ENCODE measurements around the gene SLX4IP.
"Not testable (repeated sequence)": the region's sequence is repeated elsewhere in the genome, so short reads cannot be mapped to it uniquely, and the experiment has no call there.

Gene SLX4IP

DNA sequence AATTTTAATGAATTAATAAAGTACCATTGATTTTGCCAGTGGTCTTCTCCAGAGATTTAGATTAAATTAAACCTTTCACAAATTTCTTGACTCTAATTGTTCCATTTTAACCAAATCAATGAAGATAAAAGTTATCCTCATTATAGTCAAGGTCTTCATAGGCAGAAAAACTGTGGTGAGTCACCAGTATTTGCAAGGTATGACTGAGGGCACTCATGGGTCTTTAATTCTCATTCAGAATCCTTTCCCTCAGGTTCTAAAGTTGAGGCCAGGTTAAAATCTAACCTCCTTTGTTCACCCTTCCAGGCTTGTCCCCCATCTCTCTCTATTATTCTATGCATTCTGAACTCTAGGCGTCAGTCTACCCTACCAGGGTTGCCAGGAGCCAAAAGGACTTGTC lies 144.8 kb downstream of the SLX4IP start:
- no peak for DNase-seq

DNA sequence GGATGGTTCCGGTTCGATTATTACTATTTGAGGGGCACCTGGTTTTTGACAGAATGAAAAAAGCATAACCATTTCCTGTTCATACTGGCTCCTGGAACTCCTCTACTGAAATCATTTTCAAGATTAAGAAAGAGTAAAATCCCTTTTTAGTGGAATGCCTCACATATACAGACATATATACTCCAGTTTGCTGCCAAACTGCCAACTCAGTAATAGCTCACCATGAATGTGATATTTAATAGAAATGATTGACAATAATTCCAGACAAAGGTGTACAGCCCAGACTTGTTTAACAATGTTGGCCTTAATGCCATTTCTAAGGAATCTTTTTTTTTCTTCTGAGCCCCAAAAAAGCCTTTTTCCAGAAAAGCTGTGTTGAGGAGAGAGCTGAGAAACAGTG lies 145.6 kb downstream of the SLX4IP start:
- no peak for DNase-seq

DNA sequence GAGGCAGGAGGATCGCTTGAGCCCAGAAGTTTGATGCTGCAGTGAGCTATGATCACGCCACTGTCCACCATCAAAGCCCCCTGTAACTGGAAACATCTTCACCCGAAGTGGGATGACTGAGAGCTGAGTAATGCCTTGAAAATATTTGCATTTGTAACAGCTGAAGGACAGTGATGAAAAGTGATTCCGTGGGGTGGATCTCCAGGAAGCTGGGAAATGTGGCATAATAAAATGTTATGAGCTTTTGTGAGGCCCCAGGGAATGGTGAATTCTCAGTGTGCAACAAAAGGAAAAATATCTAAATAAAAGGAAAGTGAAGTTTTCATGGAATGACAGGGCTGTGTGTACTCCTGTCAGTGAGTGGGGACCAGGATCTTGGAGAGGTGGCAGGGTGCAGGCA lies 146.7 kb downstream of the SLX4IP start:
- DNase-seq = peak; percentile 44

DNA sequence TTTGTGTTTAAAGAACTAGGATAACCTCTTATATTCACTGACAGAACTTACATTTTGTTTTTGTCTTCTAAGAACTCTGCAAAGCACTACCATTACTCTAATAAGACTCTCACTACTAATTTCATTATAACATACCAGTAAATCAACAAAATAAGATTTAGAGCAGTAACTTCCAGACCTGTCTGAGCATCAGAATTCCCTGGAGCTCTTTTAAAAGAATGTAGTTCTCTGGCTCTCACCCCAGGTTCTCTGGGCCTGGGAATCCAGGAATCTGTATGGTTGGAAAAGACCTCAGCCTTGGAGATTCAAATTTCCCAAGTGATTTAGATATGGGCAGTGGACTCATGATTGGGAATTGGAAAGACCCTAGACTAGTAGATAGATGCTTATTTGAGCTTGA lies 149.3 kb downstream of the SLX4IP start:
- DNase-seq = no peak

DNA sequence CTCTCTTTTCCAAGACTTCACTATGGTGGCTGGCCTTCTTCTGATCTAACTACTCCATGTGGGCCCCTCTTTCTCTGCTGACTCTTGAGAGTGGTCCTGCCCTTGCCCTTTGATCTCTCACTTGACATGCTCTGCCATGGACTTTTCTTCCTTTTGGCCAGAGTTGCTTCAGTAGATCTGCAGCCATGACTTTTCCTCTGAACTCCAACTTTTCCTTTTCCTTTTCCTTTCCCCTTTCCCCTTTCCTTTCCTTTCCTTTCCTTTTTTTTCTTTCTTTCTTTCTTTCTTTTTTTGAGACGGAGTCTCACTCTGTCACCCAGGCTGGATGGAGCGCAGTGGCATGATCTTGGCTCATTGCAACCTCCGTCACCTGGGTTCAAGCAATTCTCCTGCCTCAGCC lies 150.2 kb downstream of the SLX4IP start:
- DNase-seq = no peak

DNA sequence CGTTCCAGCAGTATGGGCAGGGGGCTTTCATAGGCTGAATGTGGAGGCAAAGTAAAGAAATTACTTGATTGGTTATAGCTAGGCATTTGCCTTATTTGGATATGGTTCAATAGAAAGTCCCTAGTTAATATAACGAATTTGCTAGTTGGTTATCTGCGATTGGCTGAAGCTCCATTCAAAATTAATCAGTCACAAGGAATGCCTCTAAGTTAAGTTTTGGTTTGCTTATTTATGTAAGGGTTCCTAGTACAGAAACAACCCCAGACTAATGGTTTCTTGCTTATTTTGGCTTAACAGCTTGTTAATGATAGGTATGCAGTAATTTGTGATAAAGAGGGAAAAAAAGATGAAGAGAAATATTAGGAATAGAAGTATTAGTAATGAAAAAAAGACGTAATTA lies 151.2 kb downstream of the SLX4IP start:
- no peak for DNase-seq

DNA sequence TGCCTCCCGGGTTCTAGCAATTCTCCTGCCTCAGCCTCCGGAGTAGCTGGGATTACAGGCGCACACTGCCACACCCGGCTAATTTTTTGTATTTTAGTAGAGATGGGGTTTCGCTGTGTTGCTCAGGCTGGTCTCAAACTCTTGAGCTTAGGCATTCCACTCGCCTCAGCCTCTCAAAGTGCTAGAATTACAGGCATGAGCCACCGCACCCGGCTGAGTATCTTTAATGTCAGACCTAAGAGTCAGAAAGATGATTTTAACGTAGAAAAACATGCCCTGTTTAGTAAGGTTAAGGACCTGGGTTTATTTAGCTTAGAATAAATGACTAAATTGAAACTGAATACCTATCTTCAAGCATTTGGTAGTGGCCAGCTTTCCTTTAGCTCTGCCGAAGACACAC lies 155.3 kb downstream of the SLX4IP start:
- not testable (repeated sequence) for DNase-seq

DNA sequence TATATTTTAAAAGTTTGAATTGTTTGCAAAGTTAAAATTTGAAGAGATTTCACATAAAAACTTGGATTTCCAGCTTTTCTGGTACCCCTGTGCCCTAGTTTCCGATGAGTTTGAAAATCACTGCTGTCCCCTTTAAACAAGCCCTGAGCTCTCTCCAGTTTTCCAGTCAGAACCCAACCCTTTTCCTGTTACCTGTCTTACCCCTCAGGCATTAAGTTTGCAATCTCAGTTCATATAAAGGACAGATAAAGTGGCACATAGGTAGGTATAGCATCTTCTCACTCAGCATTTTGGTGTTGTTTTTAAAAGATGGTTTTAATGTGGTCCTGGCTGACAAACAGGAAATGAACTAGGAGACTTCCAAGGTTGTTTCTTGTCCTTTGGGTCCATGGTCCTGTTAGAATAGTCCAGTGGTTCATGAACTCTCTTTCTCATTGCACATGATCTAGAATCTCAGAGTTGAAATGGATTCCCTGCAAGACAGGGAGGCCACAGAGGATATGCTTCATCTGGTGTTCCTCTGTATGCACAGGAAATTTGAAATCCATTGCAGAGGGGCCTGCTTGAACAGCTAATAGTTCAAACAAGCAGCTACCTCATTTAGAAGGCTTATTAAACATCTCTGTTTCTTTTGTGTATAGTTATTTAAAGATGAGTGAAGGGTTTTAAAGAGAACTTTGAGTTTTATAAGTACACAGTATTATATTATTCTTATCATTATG lies 156.0 kb downstream of the SLX4IP start:
- no peak for DNase-seq

DNA sequence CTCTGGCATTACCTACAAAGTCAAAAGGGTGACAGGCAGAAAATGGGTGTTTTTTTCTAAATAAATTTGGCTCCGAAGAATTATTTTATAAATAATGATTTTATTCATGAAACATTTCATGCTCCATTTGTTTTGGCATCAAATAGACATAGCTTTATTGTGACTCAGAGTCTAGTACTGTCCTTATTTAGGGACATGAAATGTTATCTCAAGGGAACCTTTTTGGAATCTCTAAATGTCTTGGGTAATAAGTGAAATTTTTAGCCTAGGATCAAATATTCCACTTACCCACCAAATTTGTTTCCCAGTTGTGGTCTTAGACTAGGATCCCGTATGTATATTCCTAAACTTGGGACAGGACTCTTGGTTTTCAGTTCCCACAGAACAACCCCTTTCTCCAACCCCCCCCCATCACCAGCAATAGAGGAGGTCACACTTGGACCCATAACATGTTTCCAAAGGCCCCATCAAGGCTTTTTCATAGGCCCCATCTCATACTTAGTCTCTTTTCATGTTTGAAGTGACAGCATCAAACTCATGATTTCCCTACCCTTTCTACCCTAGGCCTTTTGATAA lies 156.9 kb downstream of the SLX4IP start:
- no peak for DNase-seq

DNA sequence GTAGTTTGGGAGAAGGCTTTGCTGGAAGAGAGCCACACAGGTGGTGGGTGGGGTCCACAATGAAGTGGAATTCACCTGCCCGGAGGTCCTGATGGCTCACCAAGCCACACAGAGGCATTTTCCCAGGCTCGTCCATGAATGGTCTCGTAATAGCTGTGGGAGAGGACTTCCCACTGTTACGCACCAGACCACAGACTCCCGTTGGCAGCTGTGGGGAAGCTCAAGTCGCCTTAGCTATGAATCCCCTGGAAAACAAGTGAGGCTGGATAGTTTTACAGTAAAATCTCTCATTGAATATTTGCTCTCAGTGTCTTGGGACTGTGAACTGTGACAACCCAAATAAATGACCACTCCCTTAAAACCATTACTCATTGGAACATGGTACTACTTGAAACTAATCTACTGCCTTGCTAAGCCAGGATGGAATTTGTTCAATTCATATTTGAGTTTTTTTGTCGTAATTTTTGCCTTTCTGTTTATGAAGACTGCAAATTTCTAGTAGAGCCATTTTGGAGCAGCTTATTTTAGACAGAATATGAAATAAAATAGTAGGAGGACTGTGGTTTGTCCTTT lies 159.3 kb downstream of the SLX4IP start:
- no peak for DNase-seq

DNA sequence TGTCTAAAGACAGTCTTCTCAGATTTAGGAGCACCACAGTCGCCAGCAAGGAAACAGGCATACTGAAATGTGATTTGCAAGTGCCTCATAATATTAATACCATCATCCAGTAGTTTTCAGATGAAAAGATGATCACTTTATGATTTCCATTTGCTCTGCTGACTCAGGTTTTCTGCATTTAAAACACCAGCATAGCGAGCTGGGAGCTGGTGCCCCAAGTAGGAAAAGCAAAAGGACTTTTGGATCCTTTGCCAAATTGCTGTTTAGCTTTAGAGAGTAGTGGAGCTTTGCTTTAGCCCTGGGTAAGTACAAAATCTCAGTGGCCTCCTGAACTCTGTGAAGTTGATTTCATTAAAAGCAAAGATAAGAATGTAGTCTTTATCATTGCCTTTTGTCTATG lies 160.2 kb downstream of the SLX4IP start:
- DNase-seq = no peak

DNA sequence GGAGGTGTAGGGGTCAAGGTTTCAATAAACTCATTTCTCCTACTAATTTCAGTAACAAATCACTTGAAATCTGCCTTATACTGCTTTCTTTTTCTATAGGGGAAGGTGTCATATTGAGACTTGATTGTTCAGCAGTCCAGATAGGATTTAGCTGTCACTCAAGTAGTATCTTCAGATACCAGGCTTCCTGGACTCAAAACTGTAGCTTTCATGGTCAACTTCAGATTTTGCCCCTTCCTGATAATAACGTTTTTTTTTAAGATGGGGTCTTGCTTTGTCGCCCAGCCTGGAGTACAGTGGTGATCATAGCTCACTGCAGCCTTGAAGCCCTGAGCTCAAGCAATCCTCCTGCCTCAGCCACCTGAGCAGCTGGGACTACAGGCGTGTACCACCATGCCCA lies 160.9 kb downstream of the SLX4IP start:
- no peak for DNase-seq

DNA sequence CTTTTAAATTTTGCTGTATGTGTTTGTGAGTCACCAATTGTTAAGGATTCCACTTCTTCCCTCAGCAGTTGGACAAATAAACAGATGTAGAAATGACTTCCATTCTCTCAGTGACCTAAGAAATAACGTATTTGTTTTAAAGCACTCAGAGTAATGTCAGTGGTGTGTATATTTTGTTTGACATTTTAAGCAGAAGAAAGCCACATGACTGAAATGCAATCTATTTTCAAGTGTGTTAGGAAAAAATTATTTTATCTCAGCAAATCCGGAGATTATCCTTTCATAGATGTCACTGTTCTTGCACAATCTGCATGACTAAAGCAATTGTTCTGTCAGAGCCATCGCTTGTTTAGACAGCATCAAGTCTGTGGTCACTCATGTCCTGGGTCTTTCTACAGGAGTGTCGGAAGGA lies 161.6 kb downstream of the SLX4IP start:
- DNase-seq = no peak

DNA sequence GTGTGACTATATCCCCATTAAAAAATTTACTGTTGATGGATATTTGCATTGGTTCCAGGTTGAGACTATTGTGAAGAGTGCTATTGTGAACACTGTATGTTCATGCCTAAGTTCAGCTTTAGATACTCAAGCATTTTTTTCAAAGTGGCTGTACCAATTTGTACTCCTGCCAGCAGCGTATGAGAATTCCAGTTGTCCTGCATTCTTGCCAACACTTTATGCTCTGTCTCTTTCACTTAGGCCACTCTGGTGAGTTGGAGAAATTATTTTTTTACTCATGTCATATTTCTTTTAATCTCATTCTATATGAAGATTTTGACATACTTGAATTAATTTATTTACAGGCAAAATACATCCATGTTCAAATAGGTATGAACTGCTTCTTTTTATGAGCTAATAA lies 162.5 kb downstream of the SLX4IP start:
- no peak for DNase-seq

DNA sequence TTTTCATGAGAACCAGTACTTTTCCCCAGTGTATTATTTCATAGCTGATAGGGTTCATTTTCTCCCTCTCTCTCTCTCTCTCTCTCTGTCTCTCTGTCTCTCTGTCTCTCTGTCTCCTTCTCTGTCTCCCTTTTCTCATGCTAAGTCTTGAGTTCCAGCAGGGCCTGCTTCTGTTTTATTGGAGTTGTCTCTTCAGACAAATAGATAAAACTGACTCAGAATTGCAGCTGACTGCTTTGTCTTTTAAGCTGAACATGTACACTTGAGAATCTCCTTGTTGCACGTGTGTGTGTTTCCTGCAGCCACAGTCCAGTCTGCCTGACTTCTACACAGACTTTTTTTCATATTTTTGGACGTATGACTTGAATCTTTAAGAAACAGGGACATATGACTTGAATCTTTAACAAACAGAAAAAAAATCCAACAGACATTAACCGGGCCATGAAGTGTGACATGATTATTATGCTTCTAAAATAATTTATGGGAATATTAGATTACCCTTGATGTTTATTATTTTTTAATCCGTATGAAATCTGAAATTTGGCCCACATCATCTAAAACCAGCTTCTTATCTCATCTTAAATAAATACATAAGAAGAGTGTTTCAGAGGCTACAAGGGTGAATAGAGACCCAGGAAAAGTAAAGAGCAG lies 167.2 kb downstream of the SLX4IP start:
- no peak for DNase-seq

DNA sequence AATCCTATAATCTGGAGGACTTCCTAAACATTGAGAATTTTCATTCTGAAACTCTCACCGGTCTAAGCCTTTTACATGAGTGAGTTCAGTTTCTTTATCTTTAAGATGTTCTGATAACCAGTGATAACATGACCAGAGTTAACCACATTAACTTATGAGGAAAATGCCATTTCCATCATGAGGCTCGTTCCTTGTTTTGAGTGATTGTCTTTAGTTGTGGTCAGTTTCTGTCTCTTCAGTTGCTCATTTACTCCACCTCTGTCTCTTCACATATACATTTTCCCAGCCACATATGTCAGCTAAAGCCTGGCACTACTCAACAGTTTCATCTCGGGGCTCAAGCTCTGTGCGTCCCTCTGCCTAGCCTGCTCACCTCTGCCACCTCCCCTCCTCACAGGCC lies 168.3 kb downstream of the SLX4IP start:
- DNase-seq = no peak

DNA sequence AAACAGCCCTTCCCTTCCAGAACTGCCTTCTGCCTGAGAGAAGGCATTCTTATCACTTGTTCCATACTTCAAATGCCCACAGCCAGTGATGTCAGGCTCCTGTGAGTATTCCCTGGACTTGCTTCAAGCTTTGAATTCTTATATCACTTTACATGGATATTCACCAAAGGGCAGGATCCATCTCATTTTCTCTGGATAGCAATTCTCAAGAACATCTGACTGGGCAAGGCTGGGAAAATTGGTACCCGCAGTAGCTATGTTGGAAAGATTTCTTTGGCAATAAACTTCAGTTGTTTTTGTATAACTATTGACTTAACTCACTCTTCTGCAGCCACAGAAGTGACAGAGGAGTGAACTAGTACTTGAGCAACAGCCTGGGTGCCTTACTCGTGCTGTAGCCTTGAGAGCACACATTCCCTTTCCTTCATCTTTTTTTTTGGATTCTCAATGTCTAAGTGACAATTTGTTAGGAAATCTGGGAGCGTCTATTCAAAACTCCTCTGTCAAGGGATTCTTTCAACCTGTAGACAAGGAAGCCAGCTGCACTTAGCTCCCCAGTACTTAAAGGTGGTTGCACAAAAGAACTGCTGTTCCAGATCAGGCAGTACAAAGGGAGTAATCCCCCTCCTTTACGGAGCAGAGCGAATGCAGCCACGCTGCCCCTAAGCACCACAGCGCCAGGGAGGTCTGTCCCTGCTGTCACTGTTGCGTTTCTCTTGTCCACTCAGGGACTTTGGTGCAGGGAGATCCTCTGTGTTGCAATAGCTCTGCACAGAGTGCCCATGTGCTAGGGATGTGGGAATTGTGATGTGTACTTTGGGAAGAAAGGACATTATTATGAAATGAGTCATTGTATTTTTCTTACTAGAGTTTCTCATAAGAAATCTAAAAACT lies 169.1 kb downstream of the SLX4IP start:
- no peak for DNase-seq

DNA sequence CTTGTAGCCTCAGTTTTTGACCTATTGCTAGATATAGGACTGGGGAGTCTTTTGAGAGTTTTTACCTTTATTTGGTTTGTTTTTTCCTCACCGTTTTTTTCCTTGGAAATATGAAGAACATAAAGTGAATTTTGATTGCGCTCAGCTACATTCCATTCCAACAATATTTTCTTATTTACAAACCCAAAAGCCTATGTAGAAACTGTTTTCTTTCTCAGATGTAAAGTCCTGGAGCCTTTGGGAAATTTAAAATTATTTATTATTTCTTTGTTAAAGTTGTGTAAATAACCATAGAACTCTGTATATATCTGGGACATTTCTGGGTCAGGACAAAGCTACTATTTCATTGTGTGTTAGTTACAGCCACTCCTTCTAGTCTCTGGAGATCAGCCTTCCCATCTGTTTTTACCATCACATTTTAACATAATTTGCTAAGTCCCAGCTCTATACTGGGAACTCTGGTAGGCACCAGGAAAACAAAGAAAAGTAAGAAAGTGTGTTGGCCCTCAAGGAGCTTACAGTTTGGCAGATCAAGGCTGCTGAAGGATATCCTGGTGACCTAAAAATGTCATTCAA lies 169.8 kb downstream of the SLX4IP start:
- DNase-seq = no peak

DNA sequence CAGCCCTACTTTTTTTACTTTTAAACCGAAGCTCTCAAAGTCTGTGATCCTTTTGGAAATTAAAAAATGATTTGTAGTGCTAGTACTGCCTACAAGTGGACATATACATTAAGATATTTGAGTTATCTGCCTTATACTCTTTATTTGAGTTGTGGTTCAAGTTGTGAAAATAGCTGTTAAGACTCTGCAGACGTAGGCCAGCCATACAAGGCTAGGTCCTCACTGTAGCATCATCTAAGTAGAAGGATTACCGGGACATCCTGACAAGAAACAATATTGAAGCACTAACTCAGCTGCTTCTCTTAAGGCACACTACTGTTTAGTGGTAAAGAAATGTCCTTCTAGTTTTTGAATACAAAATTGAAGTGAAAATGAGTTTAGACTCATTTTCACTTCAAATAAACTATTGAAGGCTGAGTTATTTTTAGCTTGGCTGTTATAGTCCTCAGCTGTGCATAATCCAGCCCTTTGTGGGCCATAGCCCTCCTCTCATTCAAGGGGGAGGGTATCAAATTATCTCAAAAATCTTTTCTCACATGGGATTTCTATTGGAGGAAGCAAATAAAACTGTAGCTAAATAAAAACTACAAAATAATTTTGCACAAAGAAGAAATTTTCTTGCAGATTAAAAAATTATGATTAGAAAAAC lies 170.6 kb downstream of the SLX4IP start:
- no peak for DNase-seq

DNA sequence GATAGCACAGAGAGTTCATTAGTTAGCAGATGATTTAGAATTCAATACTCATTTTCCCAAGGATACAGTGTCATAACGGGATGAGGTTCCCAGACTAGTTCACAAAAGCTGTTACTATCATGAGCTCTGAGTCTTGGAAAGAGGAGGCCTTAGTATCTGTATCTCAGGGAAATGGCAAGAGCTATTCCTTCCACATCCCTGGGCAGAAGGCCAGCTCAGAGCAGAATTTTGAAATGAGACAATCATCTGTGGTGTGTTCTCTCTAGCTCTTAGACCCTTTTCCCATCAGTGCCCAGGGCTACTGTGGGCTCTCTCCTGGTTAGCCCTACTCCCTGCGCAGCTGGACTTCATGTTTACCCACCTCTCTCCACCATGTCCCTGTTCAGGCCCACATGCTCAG lies 174.2 kb downstream of the SLX4IP start:
- DNase-seq = no peak

DNA sequence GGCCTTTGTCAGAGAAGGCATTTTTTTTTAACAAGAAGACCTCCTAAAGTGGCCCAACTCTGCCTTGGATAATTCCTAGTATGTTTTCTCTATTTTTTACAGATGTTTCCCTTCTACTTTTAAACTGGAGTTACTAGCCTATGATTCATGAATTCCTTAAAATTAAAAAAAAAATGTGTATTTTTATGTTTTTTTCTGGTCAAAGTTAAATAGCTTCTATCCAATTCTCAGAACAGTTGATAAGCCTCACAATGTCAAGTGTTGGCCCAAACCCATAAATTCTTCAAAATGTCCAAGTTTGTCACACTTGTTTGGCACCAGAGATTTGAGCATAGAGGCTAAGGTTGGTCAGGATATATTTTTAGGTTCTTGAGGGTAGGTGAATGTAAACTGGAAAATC lies 174.7 kb downstream of the SLX4IP start:
- DNase-seq = no peak

DNA sequence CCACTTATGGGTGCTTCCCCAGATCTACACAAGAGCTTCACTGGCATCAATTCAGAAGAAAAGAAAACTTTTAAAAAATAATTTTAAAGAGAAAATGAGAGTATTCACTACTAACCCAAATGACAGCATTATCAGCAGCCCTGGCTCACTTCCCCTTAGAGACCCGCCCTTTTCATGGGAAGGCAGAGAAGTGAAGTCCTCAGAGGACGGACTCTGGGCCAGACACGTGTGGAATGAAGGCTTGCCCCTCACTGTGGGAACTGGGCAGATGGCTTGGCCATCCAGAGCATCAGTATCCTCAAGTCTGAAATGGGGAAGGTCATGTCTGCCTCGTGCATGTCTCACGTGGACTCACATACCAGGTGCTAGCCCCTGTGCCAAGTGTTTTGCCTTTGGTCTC lies 175.1 kb downstream of the SLX4IP start:
- DNase-seq = no peak
